NB4 (cell line): Measurements from ENCODE around the gene ST6GAL2.

Experiments
- CTCF ChIP-seq: IDR thresholded peaks from one replicate; pipeline ENCODE4 v1.5.1; 2012; ENCODE audit warnings: low read depth, low read length
- POLR2A ChIP-seq: IDR thresholded peaks from 2 replicates; pipeline ENCODE4 v1.6.1; 2011; ENCODE audit warnings: mild to moderate bottlenecking; ENCODE audit not compliant: insufficient read length; ENCODE audit errors: extremely low read depth

DNA sequence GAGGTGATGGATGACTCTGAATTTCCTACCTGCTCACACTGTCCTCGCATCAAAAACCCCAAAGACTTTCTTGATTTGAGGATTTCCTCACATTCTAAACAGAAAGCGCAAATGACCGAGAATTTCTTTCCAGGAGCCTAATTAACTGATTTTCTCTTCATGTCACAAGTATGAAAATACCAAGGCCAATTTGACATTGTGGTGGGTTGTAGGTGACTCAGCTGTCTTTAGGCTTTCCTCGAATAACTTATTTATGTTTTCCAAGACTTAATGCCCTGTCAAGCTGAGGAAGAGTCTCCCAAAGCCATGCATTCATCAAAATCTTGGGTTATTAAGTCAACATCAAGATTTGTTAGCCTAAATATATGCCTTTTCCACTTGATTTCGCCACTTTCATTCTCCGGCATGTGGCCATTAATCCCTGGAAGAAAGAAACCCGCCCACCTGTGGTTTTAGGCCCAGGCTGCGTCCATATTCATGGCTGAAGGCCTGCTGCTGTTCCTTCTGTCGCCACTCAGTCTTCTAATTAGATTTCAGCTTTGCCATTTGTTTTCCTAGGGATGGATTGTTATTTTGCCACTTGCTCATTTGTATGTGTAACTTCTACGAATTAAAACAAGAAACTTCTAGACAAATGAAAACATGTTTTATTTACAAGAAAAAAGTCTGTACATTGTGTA, 84.9 kb downstream of the ST6GAL2 start:
- TF ChIP-seq POLR2A = no peak
- TF ChIP-seq CTCF = no peak
